ELF-1 (cell line): ENCODE results near the gene SPSB1.

Experiments used
- DNase-seq: peaks from one replicate; pipeline ENCODE4 v3.0.0-alpha.2; 2016; ENCODE audit warnings: low read depth, low spot score

SPSB1 gene

DNA sequence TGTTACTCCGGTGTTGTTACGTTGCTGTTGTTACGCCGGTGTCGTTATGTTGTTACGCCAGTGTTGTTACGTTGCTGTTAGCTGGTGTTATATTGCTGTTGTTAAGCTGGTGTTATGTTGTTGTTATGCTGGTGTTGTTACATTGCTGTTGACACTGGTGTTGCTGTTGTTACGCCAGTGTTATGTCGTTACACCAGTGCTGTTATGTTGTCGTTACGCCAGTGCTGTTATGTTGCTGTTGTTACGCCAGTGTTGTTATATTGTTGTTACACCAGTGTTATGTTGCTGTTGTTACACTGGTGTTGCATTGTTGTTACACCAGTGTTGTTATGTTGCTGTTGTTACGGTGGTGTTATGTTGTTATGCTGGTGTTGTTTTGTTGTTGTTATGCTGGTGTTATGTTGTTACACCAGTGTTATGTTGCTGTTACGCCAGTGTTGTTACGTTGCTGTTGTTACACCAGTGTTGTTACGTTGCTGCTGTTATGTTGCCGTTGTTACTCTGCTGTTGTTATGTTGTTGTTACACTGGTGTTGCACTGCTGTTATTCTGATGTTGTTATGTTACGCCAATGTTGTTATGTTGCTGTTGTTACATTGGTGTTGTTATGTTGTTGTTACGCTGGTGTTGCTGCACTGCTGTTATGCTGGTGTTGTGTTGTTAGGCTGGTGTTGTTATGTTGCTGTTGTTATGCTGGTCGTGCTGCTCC lies 32.5 kb upstream of the SPSB1 start:
- no peak for DNase-seq

DNA sequence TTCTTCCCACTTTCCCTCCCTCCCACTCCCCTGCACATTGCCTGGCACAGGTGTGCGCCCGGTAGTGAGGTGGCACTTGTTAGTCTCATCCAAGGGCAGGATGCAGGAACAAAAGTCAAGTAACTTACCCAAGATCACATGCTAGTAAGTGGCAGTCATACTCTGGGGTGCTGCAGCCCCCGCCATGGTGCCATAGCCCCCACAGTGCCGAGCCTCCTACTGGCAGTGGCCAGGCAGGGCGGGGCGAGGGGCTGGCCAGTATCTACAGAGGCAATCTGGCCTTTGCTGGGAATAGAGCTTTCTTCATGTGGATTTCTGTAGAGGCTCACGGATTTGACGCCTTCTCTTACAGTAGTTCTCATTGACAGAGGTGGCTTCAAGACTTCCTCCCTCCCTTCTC lies 31.2 kb upstream of the SPSB1 start:
- DNase-seq = no peak

DNA sequence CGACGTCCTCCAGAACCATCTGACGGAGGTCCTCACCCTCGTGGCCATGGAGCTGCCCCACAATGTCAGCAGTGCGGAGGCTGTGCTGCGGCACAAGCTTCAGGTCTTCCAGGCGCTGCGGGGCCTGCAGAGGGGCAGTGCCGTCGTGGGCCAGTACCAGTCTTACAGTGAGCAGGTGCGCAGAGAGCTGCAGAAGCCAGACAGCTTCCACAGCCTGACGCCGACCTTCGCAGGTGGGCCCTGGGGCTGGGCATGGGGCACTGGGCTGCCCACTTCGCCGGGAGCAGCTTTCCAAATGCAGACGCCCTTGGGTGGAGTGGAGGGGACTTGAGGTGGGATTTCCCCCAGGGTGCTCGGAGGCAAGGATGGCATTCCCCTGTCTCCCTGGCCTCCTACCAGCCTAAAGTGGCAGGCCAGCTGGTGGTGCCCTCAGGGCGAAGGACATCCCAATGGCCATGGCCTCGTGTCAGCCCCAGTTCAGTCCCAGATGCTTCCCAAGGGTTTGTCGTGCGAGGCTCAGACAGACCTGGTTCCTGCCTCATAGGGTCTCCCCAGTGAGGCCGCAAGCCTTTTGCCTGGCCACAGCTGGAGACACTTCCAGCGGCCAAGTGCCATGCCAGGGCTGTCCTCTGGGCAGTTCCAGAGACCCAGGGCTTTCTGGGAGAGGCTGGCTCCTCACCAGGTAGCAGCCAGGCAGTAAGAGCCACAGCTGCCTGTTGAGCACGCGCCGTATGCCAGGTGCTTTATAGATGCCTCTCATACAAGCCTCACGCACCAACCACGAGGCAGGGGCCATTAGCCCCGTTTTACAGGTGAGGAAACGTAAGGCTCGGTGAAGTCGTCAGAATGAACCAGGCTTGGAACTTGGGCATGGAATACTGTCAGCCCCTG lies 30.4 kb upstream of the SPSB1 start:
- no peak for DNase-seq

GRCh38 chr1:9263276-9263855 lies 29.3 kb upstream of the SPSB1 start:
- no peak for DNase-seq

DNA sequence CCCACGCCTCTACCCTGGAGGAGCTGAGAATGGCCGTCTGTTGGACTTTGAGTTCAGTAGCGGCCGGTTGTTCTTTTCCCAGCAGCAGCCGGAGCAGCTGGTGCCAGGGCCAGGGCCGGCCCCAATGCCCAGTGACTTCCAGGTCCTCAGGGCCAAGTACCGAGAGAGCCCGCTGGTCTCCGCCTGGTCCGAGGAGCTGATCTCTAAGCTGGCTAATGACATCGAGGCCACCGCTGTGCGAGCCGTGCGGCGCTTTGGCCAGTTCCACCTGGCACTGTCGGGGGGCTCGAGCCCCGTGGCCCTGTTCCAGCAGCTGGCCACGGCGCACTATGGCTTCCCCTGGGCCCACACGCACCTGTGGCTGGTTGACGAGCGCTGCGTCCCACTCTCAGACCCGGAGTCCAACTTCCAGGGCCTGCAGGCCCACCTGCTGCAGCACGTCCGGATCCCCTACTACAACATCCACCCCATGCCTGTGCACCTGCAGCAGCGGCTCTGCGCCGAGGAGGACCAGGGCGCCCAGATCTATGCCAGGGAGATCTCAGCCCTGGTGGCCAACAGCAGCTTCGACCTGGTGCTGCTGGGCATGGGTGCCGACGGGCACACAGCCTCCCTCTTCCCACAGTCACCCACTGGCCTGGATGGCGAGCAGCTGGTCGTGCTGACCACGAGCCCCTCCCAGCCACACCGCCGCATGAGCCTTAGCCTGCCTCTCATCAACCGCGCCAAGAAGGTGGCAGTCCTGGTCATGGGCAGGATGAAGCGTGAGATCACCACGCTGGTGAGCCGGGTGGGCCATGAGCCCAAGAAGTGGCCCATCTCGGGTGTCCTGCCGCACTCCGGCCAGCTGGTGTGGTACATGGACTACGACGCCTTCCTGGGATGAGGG lies 28.5 kb upstream of the SPSB1 start:
- no peak for DNase-seq

DNA sequence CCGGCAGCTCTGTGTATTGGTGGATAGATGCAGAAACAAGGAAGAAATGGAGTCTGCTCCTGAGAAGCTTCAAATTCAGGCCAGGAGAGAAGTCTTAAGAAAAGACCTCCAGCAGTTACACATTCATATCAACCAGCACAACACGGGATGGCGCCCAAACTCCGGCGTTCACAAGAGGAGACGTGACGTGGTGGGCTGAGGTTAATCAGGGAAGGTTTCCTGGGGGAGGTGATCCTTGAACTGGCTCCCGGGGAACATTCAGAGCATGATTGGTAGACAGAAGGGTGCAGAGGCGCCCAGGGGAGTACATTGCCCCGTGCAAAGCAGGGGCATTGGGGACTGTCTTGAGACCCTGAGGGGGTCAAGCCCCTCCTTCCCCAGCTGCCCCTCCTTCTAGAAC lies 27.7 kb upstream of the SPSB1 start:
- DNase-seq = no peak

- DNase-seq = no peak
Observed at GRCh38 chr1:9265968-9266367, 26.7 kb upstream of the SPSB1 start.

DNA sequence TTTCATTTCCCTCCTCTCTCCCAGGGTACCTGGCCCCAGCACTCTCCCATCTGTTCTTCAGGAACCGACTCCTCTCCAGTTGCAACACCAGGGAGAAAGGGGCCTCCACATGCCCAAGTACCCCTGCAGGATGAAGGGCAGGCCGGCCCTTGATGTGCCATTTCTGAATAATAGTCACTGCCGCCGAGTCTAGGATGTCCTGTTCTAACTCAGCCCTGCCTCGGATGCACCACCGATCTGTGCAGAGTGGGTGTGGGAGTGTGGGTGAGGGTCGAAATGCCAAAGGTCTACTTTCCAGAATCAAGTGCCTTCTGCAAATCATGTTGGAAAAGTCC lies 25.4 kb upstream of the SPSB1 start:
- DNase-seq = no peak

- no peak for DNase-seq
Observed at GRCh38 chr1:9267827-9268581, 24.7 kb upstream of the SPSB1 start.

- no peak for DNase-seq
Observed at GRCh38 chr1:9269078-9269501, 23.6 kb upstream of the SPSB1 start.

DNA sequence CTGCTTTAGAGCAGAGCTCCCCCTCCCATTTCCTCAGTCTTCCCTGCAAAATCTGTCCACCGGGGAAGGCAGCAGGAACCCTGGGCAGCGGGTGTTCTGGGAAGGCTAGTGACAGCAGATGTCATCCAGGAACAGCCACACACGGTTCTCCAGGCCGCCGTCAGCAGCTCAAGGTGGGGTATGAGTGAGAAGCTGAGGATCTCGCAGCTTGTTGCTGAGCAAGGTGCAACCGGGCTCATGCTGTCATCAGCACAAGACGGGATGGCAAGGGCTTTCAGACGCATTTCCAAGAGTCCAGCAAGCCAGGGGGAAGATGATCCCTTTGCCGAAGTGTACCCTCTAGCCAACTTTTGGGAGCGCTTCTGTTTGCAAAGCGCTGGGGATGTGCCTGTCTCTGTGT lies 23.0 kb upstream of the SPSB1 start:
- no peak for DNase-seq

GRCh38 chr1:9270290-9270883 lies 22.3 kb upstream of the SPSB1 start:
- peak; percentile 68 for DNase-seq

DNA sequence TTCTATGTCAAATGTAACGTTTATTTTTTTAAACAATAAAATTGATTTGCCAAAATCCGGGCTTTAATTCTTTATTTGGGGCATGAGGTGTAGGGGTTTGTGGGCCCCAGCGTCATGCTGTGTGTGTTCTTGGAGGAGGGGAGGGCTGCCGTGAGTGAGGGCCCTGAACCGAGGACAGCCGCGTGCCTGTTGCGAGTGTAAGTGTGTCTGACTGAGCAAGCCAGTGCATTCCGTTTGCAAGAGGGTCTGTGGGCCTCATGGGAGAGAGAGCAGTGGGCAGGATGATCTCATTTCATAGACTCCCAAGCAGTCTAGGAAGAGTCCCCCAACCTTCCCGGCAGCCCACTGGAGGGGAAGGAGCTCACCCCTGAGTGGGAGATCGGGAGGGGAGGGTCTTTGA lies 21.4 kb upstream of the SPSB1 start:
- no peak for DNase-seq

GRCh38 chr1:9271861-9272595 lies 20.7 kb upstream of the SPSB1 start:
- no peak for DNase-seq

DNA sequence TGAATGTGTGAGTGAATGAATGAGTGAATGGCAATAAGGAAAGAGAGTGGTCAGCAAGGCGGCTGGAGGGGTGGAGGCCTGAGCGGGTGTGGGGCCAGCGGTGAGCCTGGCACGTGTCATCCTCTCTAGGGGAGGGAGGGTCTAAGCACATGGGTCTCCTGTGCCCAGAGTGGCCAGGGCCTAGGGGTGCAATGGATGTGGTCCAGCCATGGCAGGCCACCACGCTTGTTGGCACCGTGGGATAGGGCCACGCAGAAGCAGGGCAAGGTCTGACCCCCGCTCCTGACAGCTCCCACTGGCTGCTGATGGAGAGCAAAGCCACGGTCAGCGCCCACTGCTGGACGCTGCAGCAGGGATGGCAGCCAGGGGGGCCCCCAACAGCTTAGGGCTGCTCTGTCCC lies 19.5 kb upstream of the SPSB1 start:
- no peak for DNase-seq

DNA sequence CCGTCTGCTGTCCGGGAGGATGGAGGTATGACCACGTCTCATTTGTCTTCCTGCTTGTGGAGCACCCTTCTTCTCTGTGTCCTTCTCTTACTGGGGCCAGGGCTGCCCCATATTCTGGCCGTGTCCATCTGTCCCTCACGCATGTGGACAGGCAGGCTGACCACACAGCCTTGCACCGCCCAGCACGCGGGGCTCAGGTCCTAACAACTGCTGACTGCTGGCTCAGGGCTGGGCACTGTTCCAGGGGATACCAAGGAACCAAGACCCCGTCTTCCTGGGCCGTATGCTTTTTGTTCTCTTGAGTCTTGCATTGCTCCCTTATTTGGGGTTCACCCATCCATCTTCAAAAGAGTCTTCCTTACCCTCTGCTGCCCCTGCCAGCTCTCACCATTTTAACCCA lies 17.5 kb upstream of the SPSB1 start:
- DNase-seq = no peak

GRCh38 chr1:9275567-9276034 lies 17.1 kb upstream of the SPSB1 start:
- peak; percentile 43 for DNase-seq

- no peak for DNase-seq
Observed at GRCh38 chr1:9278116-9278515, 14.6 kb upstream of the SPSB1 start.

DNA sequence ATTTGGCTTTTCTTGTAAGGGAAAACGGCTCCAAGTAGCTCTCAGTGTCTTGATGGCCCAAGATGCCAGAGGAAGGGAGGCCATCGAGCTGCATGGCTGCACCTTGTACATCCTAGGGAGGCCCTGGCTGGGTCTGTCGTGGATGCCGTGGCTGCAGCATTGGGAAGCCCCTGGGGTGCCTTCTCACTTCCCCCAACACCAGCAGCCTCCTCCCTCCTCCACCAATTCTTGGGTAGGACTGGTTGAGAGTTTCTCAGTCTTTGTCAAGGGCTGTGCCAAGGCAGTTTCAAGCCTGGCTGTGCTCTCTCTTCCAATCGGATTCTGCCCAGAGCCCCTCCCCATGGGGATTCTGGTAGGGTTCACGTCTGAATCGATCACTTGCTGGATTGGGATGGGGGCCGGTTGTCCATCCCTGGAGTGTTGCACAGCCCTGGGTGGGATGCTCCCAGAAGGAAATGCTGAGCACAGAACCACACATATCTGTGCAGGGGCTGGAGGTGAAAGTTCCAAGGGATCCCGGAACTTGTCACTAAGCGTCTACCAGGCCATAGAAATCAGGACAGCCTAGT lies 14.0 kb upstream of the SPSB1 start:
- no peak for DNase-seq
